ENCODE results near the gene SLIT3.

DNA sequence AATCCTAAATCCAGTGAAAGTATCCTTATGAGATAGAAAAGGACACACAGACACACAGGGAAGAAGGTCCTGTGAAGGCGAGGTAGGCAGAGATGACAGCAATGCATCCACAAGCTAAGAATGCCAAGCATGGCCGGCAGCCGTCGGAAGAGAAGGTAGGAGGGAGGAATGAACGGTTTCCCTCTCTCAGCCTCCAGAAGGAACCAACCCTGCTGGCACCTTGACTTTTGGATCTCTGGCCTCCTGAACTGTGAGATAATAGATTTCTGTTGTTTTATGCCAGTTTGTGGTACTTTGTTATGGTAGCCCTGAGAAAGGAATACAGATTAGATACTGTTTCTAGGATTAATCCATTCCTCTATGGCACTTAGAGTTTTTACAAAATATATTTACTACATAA lies 645.6 kb downstream of the SLIT3 start:
- no peak for TF ChIP-seq POLR2AphosphoS5 (IDR thresholded peaks at IDR 0.05)
- TF ChIP-seq, protein P1, sequence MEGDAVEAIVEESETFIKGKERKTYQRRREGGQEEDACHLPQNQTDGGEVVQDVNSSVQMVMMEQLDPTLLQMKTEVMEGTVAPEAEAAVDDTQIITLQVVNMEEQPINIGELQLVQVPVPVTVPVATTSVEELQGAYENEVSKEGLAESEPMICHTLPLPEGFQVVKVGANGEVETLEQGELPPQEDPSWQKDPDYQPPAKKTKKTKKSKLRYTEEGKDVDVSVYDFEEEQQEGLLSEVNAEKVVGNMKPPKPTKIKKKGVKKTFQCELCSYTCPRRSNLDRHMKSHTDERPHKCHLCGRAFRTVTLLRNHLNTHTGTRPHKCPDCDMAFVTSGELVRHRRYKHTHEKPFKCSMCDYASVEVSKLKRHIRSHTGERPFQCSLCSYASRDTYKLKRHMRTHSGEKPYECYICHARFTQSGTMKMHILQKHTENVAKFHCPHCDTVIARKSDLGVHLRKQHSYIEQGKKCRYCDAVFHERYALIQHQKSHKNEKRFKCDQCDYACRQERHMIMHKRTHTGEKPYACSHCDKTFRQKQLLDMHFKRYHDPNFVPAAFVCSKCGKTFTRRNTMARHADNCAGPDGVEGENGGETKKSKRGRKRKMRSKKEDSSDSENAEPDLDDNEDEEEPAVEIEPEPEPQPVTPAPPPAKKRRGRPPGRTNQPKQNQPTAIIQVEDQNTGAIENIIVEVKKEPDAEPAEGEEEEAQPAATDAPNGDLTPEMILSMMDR (IDR thresholded peaks at IDR 0.05): no peak
- TF ChIP-seq POLR2A (IDR thresholded peaks at IDR 0.05; ENCODE audit: low read depth): no peak
- no peak for TF ChIP-seq EP300 (IDR thresholded peaks at IDR 0.05)

Measured in esophagus muscularis mucosa (tissue), 4 donors.